Cardiac muscle cell (in vitro differentiated cells and primary cell): ENCODE results near the gene MPG. TPM values are rescaled to one million over a fixed set of nuclear protein-coding genes. Genes with fewer than 3 reads are reported as not detected.
"Not testable (repeated sequence)": the region's sequence is repeated elsewhere in the genome, so short reads cannot be mapped to it uniquely, and the experiment has no call there.

Experiments used
- DNase-seq, 2 donors: peaks; one replicate each; pipeline versions ENCODE4 v3.0.0 to v3.0.0-alpha.2; 2010 to 2017; ENCODE audit warnings: low read depth in 1 of 2, low spot score in 1 of 2
- H3K27ac ChIP-seq: fragments of 200-600 bp; sonication (generic); 2 replicates; pipeline ENCODE4 v1.5.1; 2016
- H3K27me3 ChIP-seq: fragments of 200-600 bp; sonication (generic); 2 replicates; pipeline ENCODE4 v1.6.0; 2016; ENCODE audit warnings: control low read depth
- H3K36me3 ChIP-seq: fragments of 200-600 bp; sonication (generic); 2 replicates; pipeline ENCODE4 v1.5.1; 2016; ENCODE audit warnings: control low read depth
- H3K4me1 ChIP-seq: fragments of 200-600 bp; sonication (generic); 2 replicates; pipeline ENCODE4 v1.8.1; 2017; ENCODE audit warnings: low read depth, mild to moderate bottlenecking, mixed run types
- H3K4me3 ChIP-seq: fragments of 200-600 bp; sonication (generic); 2 replicates; pipeline ENCODE4 v1.5.1; 2016; ENCODE audit warnings: mild to moderate bottlenecking
- H3K9me3 ChIP-seq: fragments of 200-600 bp; sonication (generic); 2 replicates; pipeline ENCODE4 v1.5.1; 2017; ENCODE audit warnings: low read depth, mild to moderate bottlenecking, control low read depth
- CTCF ChIP-seq: IDR thresholded peaks from 2 replicates; pipeline ENCODE4 v1.5.1; 2012; ENCODE audit warnings: low read depth, mild to moderate bottlenecking, low read length
- polyA plus RNA-seq: library from polyadenylated mRNA; unstranded; fragments of >200 nt; fragmentation: Nextera tagmentation; extraction: Ambion mirVana; gene quantifications from 2 replicates; pipeline ENCODE4 v1.2.1, GENCODE V29; 2016
- total RNA-seq: library from RNA; depleted of rRNA; stranded (reverse); fragments of >200 nt; gene quantifications from 2 replicates; pipeline ENCODE4 v1.2.3, GENCODE V29; 2016

Gene MPG
- total and polyA plus RNA-seq, 2 experiments from 2014 or later: 78.2 to 90.2 TPM

- no peaks in the 10 kb centered on the region for H3K9me3 ChIP-seq
These were observed 42.2 kb upstream of the MPG start for GRCh38 chr16:35678-36305.

GRCh38 chr16:36336-36984 is 41.6 kb upstream of the MPG start:
- no peaks in the 10 kb centered on the region for H3K36me3 ChIP-seq
- H3K4me1 ChIP-seq: peaks cover 8% of the 10 kb centered on the region
- H3K27ac ChIP-seq: no peak overlapping the region
- H3K27me3 ChIP-seq: no peaks in the 10 kb centered on the region
- no peak for TF ChIP-seq CTCF
- DNase-seq: no peak
- H3K4me3 ChIP-seq: no peak overlapping the region
- H3K9me3 ChIP-seq: no peaks in the 10 kb centered on the region

More at GRCh38 chr16:35678-36305, 42.2 kb upstream of the MPG start:
- H3K27me3 ChIP-seq: no peaks in the 10 kb centered on the region
- TF ChIP-seq CTCF: no peak
- H3K36me3 ChIP-seq: no peaks in the 10 kb centered on the region
- H3K4me3 ChIP-seq: no peak overlapping the region
- no peak for DNase-seq
- H3K4me1 ChIP-seq: peaks cover 8% of the 10 kb centered on the region
- peak overlapping the region; percentile 19 for H3K27ac ChIP-seq

GRCh38 chr16:37511-37910 is 40.5 kb upstream of the MPG start:
- H3K9me3 ChIP-seq: no peaks in the 10 kb centered on the region
- no peak overlapping the region for H3K27ac ChIP-seq
- no peaks in the 10 kb centered on the region for H3K36me3 ChIP-seq
- peaks cover 8% of the 10 kb centered on the region for H3K4me1 ChIP-seq
- no peak overlapping the region for H3K4me3 ChIP-seq
- DNase-seq: peak in 1 of 2 donors; percentile 18
- TF ChIP-seq CTCF: no peak
- H3K27me3 ChIP-seq: no peaks in the 10 kb centered on the region

- H3K4me1 ChIP-seq, H3K27ac ChIP-seq, DNase-seq, H3K4me3 ChIP-seq, H3K9me3 ChIP-seq, H3K36me3 ChIP-seq, H3K27me3 ChIP-seq: not testable (repeated sequence)
These were observed 39.8 kb upstream of the MPG start for GRCh38 chr16:38206-38605.

GRCh38 chr16:38941-39892 is 38.8 kb upstream of the MPG start:
- no peak overlapping the region for H3K27ac ChIP-seq
- no peaks in the 10 kb centered on the region for H3K27me3 ChIP-seq
- H3K4me1 ChIP-seq: peaks cover 8% of the 10 kb centered on the region
- no peak for TF ChIP-seq CTCF
- no peaks in the 10 kb centered on the region for H3K9me3 ChIP-seq
- no peak for DNase-seq
- no peak overlapping the region for H3K4me3 ChIP-seq
- H3K36me3 ChIP-seq: no peaks in the 10 kb centered on the region
